Heart left ventricle (tissue), 13 donors: ENCODE data around the gene RBM33.

ENCODE experiments used
- POLR2A ChIP-seq, 2 donors: fragments of 450-650 bp; IDR thresholded peaks; one replicate each; pipeline ENCODE4 v1.6.1; 2017; ENCODE audit warnings: antibody characterized with exemption in 2 of 2, mild to moderate bottlenecking in 2 of 2, moderate library complexity in 2 of 2
- TF ChIP-seq, protein P1 (sequence below), 12 donors: fragments of 200-600 bp; sonication (generic) in 4 of 12; IDR thresholded peaks; one replicate each; pipeline versions ENCODE4 v1.5.0 to v1.8.0; 2018 to 2022; ENCODE audit warnings: antibody characterized with exemption in 12 of 12, mild to moderate bottlenecking in 5 of 12
- donor health status: ischemic (EF 13 %, LVEDD 7.1; RV severe dilation, severe dysfunction).
- donor health status: DM: no; HTN: yes; CAD: no.
- donor health status: DM: no; HTN: no; CAD: no.
- donor health status: ischemic (EF 25% LVEDD 6.9; RV normal size, moderate dysfunction).
- donor health status: ischemic (EF 25% LVEDD 5.7; RV mildly dilated, moderate dysfunction).
- donor health status: ischemic (EF 35%, LVEDD 5.7; RV mildly dilated, moderate dysfunction).
- donor health status: nonischemic (EF 11% LVEDD 7.7; RV severe dilation, severe dysfunction).
- donor health status: DM: yes; HTN: yes; CAD: no.
- donor health status: PGD.
- donor health status: ischemic (EF 29% LVEDD 5.4; RV normal size, mild dysfunction).
- donor health status: nonischemic (EF 23%, LVEDD 6.1; RV moderate dilation, normal function).

GRCh38 chr7:155698633-155699032, 54.2 kb downstream of the RBM33 start:
- no peak for TF ChIP-seq POLR2A (IDR thresholded peaks at IDR 0.05)
- TF ChIP-seq, protein P1, sequence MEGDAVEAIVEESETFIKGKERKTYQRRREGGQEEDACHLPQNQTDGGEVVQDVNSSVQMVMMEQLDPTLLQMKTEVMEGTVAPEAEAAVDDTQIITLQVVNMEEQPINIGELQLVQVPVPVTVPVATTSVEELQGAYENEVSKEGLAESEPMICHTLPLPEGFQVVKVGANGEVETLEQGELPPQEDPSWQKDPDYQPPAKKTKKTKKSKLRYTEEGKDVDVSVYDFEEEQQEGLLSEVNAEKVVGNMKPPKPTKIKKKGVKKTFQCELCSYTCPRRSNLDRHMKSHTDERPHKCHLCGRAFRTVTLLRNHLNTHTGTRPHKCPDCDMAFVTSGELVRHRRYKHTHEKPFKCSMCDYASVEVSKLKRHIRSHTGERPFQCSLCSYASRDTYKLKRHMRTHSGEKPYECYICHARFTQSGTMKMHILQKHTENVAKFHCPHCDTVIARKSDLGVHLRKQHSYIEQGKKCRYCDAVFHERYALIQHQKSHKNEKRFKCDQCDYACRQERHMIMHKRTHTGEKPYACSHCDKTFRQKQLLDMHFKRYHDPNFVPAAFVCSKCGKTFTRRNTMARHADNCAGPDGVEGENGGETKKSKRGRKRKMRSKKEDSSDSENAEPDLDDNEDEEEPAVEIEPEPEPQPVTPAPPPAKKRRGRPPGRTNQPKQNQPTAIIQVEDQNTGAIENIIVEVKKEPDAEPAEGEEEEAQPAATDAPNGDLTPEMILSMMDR (IDR thresholded peaks at IDR 0.05) = no peak
